ENCODE measurements around the gene MYH15. TPM values are rescaled to one million over a fixed set of nuclear protein-coding genes. Genes with fewer than 3 reads are reported as not detected.

The MYH15 gene
- total RNA-seq, 4 donors from 2014 or later: not detected

GRCh38 chr3:108398510-108398909, 111.9 kb downstream of the MYH15 start:
- no peak for TF ChIP-seq CTCF (IDR thresholded peaks at IDR 0.05)
- no peak for ATAC-seq (ENCODE audit: low FRiP score)

GRCh38 chr3:108396336-108396735, 114.1 kb downstream of the MYH15 start:
- DNase-seq (ENCODE audit: low spot score): no peak
- no peak for ATAC-seq (ENCODE audit: low FRiP score)
- TF ChIP-seq CTCF (IDR thresholded peaks at IDR 0.05): no peak

More at GRCh38 chr3:108398510-108398909, 111.9 kb downstream of the MYH15 start:
- no peak for DNase-seq (ENCODE audit: low spot score)

- ATAC-seq (ENCODE audit: low FRiP score): no peak
- TF ChIP-seq CTCF (IDR thresholded peaks at IDR 0.05): no peak
- no peak for DNase-seq (ENCODE audit: low spot score)
These were observed 115.8 kb downstream of the MYH15 start for GRCh38 chr3:108394563-108394962.

- ATAC-seq (ENCODE audit: low FRiP score) (no peak), DNase-seq (ENCODE audit: low spot score) (no peak)
- TF ChIP-seq CTCF (IDR thresholded peaks at IDR 0.05): no peak
These were observed 116.4 kb downstream of the MYH15 start for GRCh38 chr3:108394016-108394415.

GRCh38 chr3:108393128-108393900, 117.1 kb downstream of the MYH15 start:
- DNase-seq (ENCODE audit: low spot score): no peak
- ATAC-seq (ENCODE audit: low FRiP score): no peak
- TF ChIP-seq CTCF (IDR thresholded peaks at IDR 0.05): no peak

- ATAC-seq (ENCODE audit: low FRiP score): peak; percentile 44
- no peak for DNase-seq (ENCODE audit: low spot score)
- no peak for TF ChIP-seq CTCF (IDR thresholded peaks at IDR 0.05)
These were observed 118.3 kb downstream of the MYH15 start for GRCh38 chr3:108391917-108392593.

GRCh38 chr3:108389372-108389771, 121.0 kb downstream of the MYH15 start:
- no peak for ATAC-seq (ENCODE audit: low FRiP score)
- DNase-seq (ENCODE audit: low spot score): no peak
- TF ChIP-seq CTCF (IDR thresholded peaks at IDR 0.05): no peak
